Measurements from ENCODE around the gene UPF1.
A peak's percentile ranks its signal among the peaks of the same experiment; 100 is the strongest.

- TF ChIP-seq POLR2A (IDR thresholded peaks at IDR 0.05): no peak
- peak in 4 of 6 experiments; percentile 24 to 57 (median 50) for TF ChIP-seq CTCF (IDR thresholded peaks at IDR 0.05)
Measured at GRCh38 chr19:18915639-18916038, 83.9 kb downstream of the UPF1 start.

Measured in Peyer's patch (tissue), 4 donors.